PC-9 (cell line): Measurements from ENCODE around the gene B3GALT4. TPM values are rescaled to one million over a fixed set of nuclear protein-coding genes. Genes with fewer than 3 reads are reported as not detected.
"Not testable (repeated sequence)": the region's sequence is repeated elsewhere in the genome, so short reads cannot be mapped to it uniquely, and the experiment has no call there.

Experiments
- BruUV-seq: library from RNA; stranded (reverse); fragments of 400-500 nt; replicated peaks from 2 replicates; lab custom pipeline; 2021; lab: Mats Ljungman, UMichigan
- CTCF ChIA-PET: fragments of 300-600 bp; sonication (Branson Sonifier 250); formaldehyde crosslinking; loops from one replicate; lab custom pipeline; 2022; ENCODE audit warnings: antibody characterized with exemption; lab: Charles Lee
- POLR2A ChIA-PET: fragments of 300-600 bp; sonication (Branson Sonifier 250); formaldehyde crosslinking; loops from one replicate; lab custom pipeline; 2022; ENCODE audit warnings: antibody characterized with exemption; ENCODE audit not compliant: unreplicated experiment; lab: Charles Lee
- DNase-seq, 2 experiments: peaks; one replicate each; pipeline versions ENCODE4 v3.0.0 to v3.0.0-alpha.2; 2015 to 2022; ENCODE audit warnings: mixed read lengths in 1 of 2
- H2AFZ ChIP-seq: fragments of 200-600 bp; sonication (generic); 2 replicates; pipeline ENCODE4 v1.8.1; 2017; ENCODE audit warnings: antibody characterized with exemption
- H3F3A ChIP-seq: fragments of 200-600 bp; sonication (generic); 2 replicates; pipeline ENCODE4 v1.8.1; 2017; ENCODE audit warnings: antibody characterized with exemption, mild to moderate bottlenecking, low read depth; ENCODE audit not compliant: insufficient read depth
- H3K27ac ChIP-seq: fragments of 200-600 bp; sonication (generic); 2 replicates; pipeline ENCODE4 v1.6.1; 2016; ENCODE audit warnings: mixed run types
- H3K27me3 ChIP-seq: fragments of 200-600 bp; sonication (generic); 2 replicates; pipeline ENCODE4 v1.6.1; 2016; ENCODE audit warnings: low read depth, mixed run types; ENCODE audit not compliant: insufficient read depth
- H3K36me3 ChIP-seq: fragments of 200-600 bp; sonication (generic); 2 replicates; pipeline ENCODE4 v1.6.1; 2016; ENCODE audit warnings: low read depth, mixed run types
- H3K4me1 ChIP-seq: fragments of 200-600 bp; sonication (generic); replicated peaks from 2 replicates; pipeline ENCODE4 v1.6.1; 2016; ENCODE audit warnings: mixed run types; ENCODE audit not compliant: insufficient read depth
- H3K4me2 ChIP-seq: fragments of 200-600 bp; sonication (generic); 2 replicates; pipeline ENCODE4 v1.6.1; 2017; ENCODE audit warnings: mixed run types
- H3K4me3 ChIP-seq: fragments of 200-600 bp; sonication (generic); 2 replicates; pipeline ENCODE4 v1.6.1; 2016; ENCODE audit warnings: mixed run types
- H3K79me2 ChIP-seq: fragments of 200-600 bp; sonication (generic); 2 replicates; pipeline ENCODE4 v1.6.1; 2017; ENCODE audit warnings: low read depth, mixed run types
- H3K9me2 ChIP-seq: fragments of 200-600 bp; sonication (generic); 2 replicates; pipeline ENCODE4 v1.8.1; 2017; ENCODE audit warnings: mild to moderate bottlenecking; ENCODE audit not compliant: insufficient read depth
- H3K9me3 ChIP-seq: fragments of 200-600 bp; sonication (generic); 2 replicates; pipeline ENCODE4 v1.8.1; 2016; ENCODE audit warnings: low read depth; ENCODE audit not compliant: insufficient read depth
- H4K20me1 ChIP-seq: fragments of 200-600 bp; sonication (generic); 2 replicates; pipeline ENCODE4 v1.8.1; 2017; ENCODE audit not compliant: insufficient read depth
- EZH2 ChIP-seq: fragments of 200-600 bp; sonication (generic); IDR thresholded peaks from 2 replicates; pipeline ENCODE4 v1.8.0; 2017; ENCODE audit warnings: antibody characterized with exemption, low read depth
- intact Hi-C: fragments of 100-400 bp; cut with micrococcal nuclease; formaldehyde crosslinking; loops from one replicate; pipeline ENCODE4 v1.10.0; 2022; ENCODE audit not compliant: unreplicated experiment
- total RNA-seq: library from RNA; stranded (reverse); gene quantifications from 2 replicates; pipeline ENCODE4 v1.2.3, GENCODE V29; 2021
- TF ChIP-seq, protein P1 (sequence below): fragments of 200-600 bp; sonication (generic); conservative IDR thresholded peaks from 2 replicates; pipeline ENCODE4 v1.6.1; 2017; ENCODE audit warnings: mixed run types, antibody characterized with exemption, mild to moderate bottlenecking, moderate library complexity

B3GALT4 gene
- total RNA-seq, 1 experiment from 2014 or later, result 10.3 TPM

DNA sequence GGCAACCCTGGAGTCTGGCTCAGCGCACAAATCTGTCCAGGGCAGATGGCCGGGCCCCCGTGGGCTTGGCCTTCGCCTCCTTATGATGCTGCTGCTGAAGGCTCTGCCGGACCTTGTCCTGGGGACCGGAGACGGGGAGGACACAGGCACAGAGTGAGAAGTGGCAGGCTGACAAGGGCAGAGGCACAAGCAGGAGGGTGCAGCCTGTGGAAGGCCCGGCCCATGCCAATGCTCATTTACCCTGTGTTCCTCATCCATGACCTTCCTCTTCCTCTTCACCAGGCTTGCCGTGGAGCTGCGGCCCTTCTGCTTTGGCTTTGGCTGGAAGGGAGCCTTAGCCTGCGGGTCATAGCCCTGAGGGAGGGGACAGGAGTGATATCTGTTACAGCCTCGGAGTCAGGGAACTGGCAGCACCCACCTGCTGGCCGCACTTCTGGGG lies 2.4 kb downstream of the B3GALT4 start:
- TF ChIP-seq, protein P1, sequence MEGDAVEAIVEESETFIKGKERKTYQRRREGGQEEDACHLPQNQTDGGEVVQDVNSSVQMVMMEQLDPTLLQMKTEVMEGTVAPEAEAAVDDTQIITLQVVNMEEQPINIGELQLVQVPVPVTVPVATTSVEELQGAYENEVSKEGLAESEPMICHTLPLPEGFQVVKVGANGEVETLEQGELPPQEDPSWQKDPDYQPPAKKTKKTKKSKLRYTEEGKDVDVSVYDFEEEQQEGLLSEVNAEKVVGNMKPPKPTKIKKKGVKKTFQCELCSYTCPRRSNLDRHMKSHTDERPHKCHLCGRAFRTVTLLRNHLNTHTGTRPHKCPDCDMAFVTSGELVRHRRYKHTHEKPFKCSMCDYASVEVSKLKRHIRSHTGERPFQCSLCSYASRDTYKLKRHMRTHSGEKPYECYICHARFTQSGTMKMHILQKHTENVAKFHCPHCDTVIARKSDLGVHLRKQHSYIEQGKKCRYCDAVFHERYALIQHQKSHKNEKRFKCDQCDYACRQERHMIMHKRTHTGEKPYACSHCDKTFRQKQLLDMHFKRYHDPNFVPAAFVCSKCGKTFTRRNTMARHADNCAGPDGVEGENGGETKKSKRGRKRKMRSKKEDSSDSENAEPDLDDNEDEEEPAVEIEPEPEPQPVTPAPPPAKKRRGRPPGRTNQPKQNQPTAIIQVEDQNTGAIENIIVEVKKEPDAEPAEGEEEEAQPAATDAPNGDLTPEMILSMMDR, result no peak
- no peak for TF ChIP-seq EZH2
- no peak overlapping the region for H3K4me3 ChIP-seq
- no peaks in the 10 kb centered on the region for H3K9me2 ChIP-seq
- no peak overlapping the region for H3K4me2 ChIP-seq
- no peaks in the 10 kb centered on the region for H3K9me3 ChIP-seq
- no TSS peak for BruUV-seq
- ChIA-PET POLR2A (no interaction called here), CTCF (no interaction called here)
- H3K27ac ChIP-seq, result no peak overlapping the region
- H3K79me2 ChIP-seq, result peaks cover 18% of the 10 kb centered on the region
- H3K27me3 ChIP-seq, result no peaks in the 10 kb centered on the region
- peaks cover 24% of the 10 kb centered on the region for H3K4me1 ChIP-seq
- DNase-seq, result no peak
- intact Hi-C loops, result loop anchor here (10.0 kb wide), 1 partner anchor 74 kb away; the partner anchor contains the start of genes HSD17B8, RING1, RXRB and SLC39A7
- H3K36me3 ChIP-seq, result peaks cover 23% of the 10 kb centered on the region
- peaks cover 76% of the 10 kb centered on the region for H3F3A ChIP-seq
- no peak overlapping the region for H2AFZ ChIP-seq
- peaks cover 23% of the 10 kb centered on the region for H4K20me1 ChIP-seq

DNA sequence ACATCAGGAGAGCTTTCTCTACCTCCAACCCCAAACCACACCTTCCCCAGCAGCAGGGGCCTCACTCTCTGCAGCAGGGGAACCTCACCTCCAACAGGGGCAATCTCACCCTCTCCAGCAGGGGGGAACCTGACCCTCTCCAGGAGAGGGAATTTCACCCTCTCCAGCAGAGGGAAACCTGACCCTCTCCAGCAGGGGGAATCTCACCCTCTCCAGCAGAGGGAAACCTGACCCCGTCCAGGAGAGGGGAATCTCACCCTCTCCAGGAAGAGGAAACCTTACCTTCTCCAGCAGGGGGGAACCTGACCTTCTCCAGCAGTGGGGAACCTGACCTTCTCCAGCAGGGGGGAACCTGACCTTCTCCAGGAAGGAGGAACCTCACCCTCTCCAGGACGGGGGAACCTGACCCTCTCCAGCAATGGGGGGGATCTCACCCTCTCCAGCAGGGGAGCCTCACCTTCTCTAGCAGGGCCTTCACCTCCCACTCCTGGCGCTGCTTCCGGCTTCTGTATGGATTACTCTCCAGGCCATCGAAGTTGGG lies 3.1 kb downstream of the B3GALT4 start:
- BruUV-seq, result no TSS peak
- no peak overlapping the region for H3K4me2 ChIP-seq
- ChIA-PET POLR2A (interaction anchor here (0.5 kb wide), 1 partner anchor 17 kb away, joined by 3 read pairs; no protein-coding TSS in a partner anchor), CTCF (interaction anchor here (0.6 kb wide), 1 partner anchor 146 kb away, joined by 3 read pairs; no protein-coding TSS in a partner anchor)
- H3K9me3 ChIP-seq, result no peaks in the 10 kb centered on the region
- no peak for TF ChIP-seq EZH2
- TF ChIP-seq, protein P1, result peak; percentile 74
- H3K4me3 ChIP-seq, result no peak overlapping the region
- H4K20me1 ChIP-seq, result peaks cover 15% of the 10 kb centered on the region
- no peak overlapping the region for H3K27ac ChIP-seq
- H3K79me2 ChIP-seq, result peaks cover 10% of the 10 kb centered on the region
- H3K36me3 ChIP-seq, result peaks cover 16% of the 10 kb centered on the region
- H3K27me3 ChIP-seq, result no peaks in the 10 kb centered on the region
- intact Hi-C loops, result loop anchor here (1.0 to 10.0 kb wide), 4 partner anchors 65 to 295 kb away; partner anchors contain the start of genes HSD17B8, RING1, RXRB and SLC39A7
- H3K9me2 ChIP-seq, result no peaks in the 10 kb centered on the region
- no peak overlapping the region for H2AFZ ChIP-seq
- peaks cover 68% of the 10 kb centered on the region for H3F3A ChIP-seq
- peak; percentile 72 to 84 for DNase-seq
- H3K4me1 ChIP-seq, result peaks cover 16% of the 10 kb centered on the region

DNA sequence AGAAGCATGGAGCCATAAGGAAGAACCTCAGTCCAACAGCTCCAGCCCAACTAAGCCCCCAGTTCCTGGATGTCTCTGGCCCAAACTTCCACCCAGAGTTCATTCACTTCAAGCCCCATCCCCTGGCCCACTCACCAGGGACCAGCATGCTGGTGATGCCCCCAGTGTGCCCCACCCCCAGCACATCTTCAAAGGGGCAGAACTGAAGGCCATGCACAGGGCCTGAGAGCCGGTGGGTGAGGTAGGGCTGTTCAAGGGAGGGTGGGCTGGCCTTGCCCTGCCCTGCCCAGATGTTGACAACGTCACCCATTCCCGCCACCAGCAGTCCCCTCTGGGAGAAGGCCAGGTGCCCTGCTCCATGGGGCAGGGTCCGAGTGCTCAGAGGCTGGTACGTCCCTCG lies 3.6 kb downstream of the B3GALT4 start:
- TF ChIP-seq EZH2, result no peak
- TF ChIP-seq, protein P1, result no peak
- BruUV-seq, result no TSS peak
- H3K4me2 ChIP-seq, result no peak overlapping the region
- no peaks in the 10 kb centered on the region for H3K9me3 ChIP-seq
- H3K4me3 ChIP-seq, result no peak overlapping the region
- intact Hi-C loops, result loop anchor here (1.0 to 10.0 kb wide), 3 partner anchors 65 to 294 kb away; no protein-coding TSS in a partner anchor
- H3K27ac ChIP-seq, result no peak overlapping the region
- H4K20me1 ChIP-seq, result peaks cover 10% of the 10 kb centered on the region
- no peaks in the 10 kb centered on the region for H3K27me3 ChIP-seq
- H3K79me2 ChIP-seq, result peaks cover 5% of the 10 kb centered on the region
- peak in 1 of 2 experiments; percentile 11 for DNase-seq
- H3F3A ChIP-seq, result peaks cover 63% of the 10 kb centered on the region
- POLR2A ChIA-PET, result no interaction called here
- H3K9me2 ChIP-seq, result no peaks in the 10 kb centered on the region
- H2AFZ ChIP-seq, result no peak overlapping the region
- CTCF ChIA-PET, result no interaction called here
- peaks cover 12% of the 10 kb centered on the region for H3K4me1 ChIP-seq
- H3K36me3 ChIP-seq, result peaks cover 11% of the 10 kb centered on the region

DNA sequence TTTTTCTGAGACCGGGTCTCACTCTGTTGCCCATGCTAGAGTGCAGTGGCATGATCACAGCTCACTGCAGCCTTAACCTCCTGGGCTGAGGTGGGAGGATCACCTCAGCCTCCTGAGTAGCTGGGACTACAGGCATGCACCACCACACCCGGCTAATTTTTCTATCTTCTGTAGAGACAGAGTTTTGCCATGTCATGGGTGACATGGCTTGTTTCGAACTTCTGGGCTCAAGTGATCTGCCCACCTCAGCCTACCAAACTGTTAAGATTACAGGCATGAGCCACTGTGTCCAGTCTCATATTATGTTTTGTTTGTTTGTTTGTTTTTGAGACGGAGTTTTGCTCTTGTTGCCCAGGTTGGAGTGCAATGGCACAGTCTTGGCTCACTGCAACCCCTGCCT lies 8.3 kb downstream of the B3GALT4 start:
- H2AFZ ChIP-seq, H3K27me3 ChIP-seq, H3K9me3 ChIP-seq, H3K27ac ChIP-seq, POLR2A ChIA-PET, H3K4me1 ChIP-seq, H4K20me1 ChIP-seq, CTCF ChIA-PET, H3K9me2 ChIP-seq, H3K4me3 ChIP-seq, DNase-seq, H3K4me2 ChIP-seq, BruUV-seq: not testable (repeated sequence)
- peaks cover 13% of the 10 kb centered on the region; the same call in 1 of the 2 replicates for H3K36me3 ChIP-seq
- intact Hi-C loops, result loop anchor here (10.0 kb wide), 1 partner anchor 290 kb away; no protein-coding TSS in a partner anchor
- peaks cover 31% of the 10 kb centered on the region; the same call in 1 of the 2 replicates for H3F3A ChIP-seq
- H3K79me2 ChIP-seq, result peaks cover 34% of the 10 kb centered on the region
